ENCODE measurements around the gene NSUN7.
"Not testable (repeated sequence)": the region's sequence is repeated elsewhere in the genome, so short reads cannot be mapped to it uniquely, and the experiment has no call there.

NSUN7 gene

GRCh38 chr4:40812386-40812785 lies 62.6 kb downstream of the NSUN7 start:
- H3K36me3 ChIP-seq (ENCODE audit: insufficient read depth, insufficient read length, low read length) = peaks cover 23% of the 10 kb centered on the region
- TF ChIP-seq ZNF274 (IDR thresholded peaks at IDR 0.05; ENCODE audit: low read depth, low read length) (no peak), SUZ12 (IDR thresholded peaks at IDR 0.05; ENCODE audit: extremely low read depth, insufficient read depth, insufficient read length) (no peak)
- H3K27me3 ChIP-seq (ENCODE audit: insufficient read depth, insufficient read length) = no peaks in the 10 kb centered on the region
- no peak overlapping the region for H3K4me3 ChIP-seq (ENCODE audit: insufficient read length, low read depth)
- no peak overlapping the region for H3K9ac ChIP-seq (ENCODE audit: insufficient read length, low read depth)
- no peaks in the 10 kb centered on the region for H3K4me1 ChIP-seq (ENCODE audit: insufficient read depth, insufficient read length)
- no peak for DNase-seq (ENCODE audit: low read depth, low spot score)
- H3K9me3 ChIP-seq (ENCODE audit: insufficient read depth, low read length) = no peaks in the 10 kb centered on the region

GRCh38 chr4:40812856-40813255 lies 63.1 kb downstream of the NSUN7 start:
- TF ChIP-seq SUZ12 (IDR thresholded peaks at IDR 0.05; ENCODE audit: extremely low read depth, insufficient read depth, insufficient read length) = no peak
- no peak for TF ChIP-seq ZNF274 (IDR thresholded peaks at IDR 0.05; ENCODE audit: low read depth, low read length)
- TF ChIP-seq YY1 (IDR thresholded peaks at IDR 0.05; ENCODE audit: insufficient read depth, insufficient read length) = no peak
- Histone ChIP-seq H3K27me3 (ENCODE audit: insufficient read depth, insufficient read length) (no peaks in the 10 kb centered on the region), H3K4me1 (ENCODE audit: insufficient read depth, insufficient read length) (no peaks in the 10 kb centered on the region), H3K4me3 (ENCODE audit: insufficient read length, low read depth) (no peak overlapping the region), H3K9me3 (ENCODE audit: insufficient read depth, low read length) (no peaks in the 10 kb centered on the region), H3K9ac (ENCODE audit: insufficient read length, low read depth) (no peak overlapping the region), H3K36me3 (ENCODE audit: insufficient read depth, insufficient read length, low read length) (peaks cover 23% of the 10 kb centered on the region)
- no peak for DNase-seq (ENCODE audit: low read depth, low spot score)

GRCh38 chr4:40817157-40817556 lies 67.4 kb downstream of the NSUN7 start:
- peaks cover 37% of the 10 kb centered on the region for H3K36me3 ChIP-seq (ENCODE audit: insufficient read depth, insufficient read length, low read length)
- H3K27me3 ChIP-seq (ENCODE audit: insufficient read depth, insufficient read length); H3K9me3 ChIP-seq (ENCODE audit: insufficient read depth, low read length); H3K9ac ChIP-seq (ENCODE audit: insufficient read length, low read depth); DNase-seq (ENCODE audit: low read depth, low spot score); H3K4me1 ChIP-seq (ENCODE audit: insufficient read depth, insufficient read length); H3K4me3 ChIP-seq (ENCODE audit: insufficient read length, low read depth): not testable (repeated sequence)

DNA sequence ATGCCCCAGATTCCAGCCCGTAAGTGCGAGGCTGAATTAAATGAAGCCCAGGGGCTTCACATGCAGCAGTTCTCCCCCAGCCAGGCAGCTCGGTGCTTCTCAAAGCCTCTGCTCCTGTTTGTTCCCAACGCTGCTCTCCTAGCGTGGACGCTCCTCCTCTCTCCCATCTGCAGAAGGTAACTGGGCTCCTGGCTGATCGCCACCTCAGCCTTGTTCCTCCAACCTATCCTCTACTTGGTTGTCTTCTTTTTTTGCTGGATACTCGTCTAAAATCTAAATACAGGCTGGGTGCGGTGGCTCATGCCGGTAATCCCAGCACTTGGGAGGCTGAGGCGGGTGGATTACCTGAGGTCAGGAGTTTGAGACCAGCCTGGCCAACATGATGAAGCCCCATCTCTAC lies 70.3 kb downstream of the NSUN7 start:
- no peak for DNase-seq (ENCODE audit: low read depth, low spot score)
- Histone ChIP-seq H3K9ac (ENCODE audit: insufficient read length, low read depth) (no peak overlapping the region), H3K4me3 (ENCODE audit: insufficient read length, low read depth) (no peak overlapping the region), H3K27me3 (ENCODE audit: insufficient read depth, insufficient read length) (no peaks in the 10 kb centered on the region), H3K9me3 (ENCODE audit: insufficient read depth, low read length) (no peaks in the 10 kb centered on the region), H3K36me3 (ENCODE audit: insufficient read depth, insufficient read length, low read length) (peaks cover 38% of the 10 kb centered on the region), H3K4me1 (ENCODE audit: insufficient read depth, insufficient read length) (no peaks in the 10 kb centered on the region)
- TF ChIP-seq SUZ12 (IDR thresholded peaks at IDR 0.05; ENCODE audit: extremely low read depth, insufficient read depth, insufficient read length) = no peak
- no peak for TF ChIP-seq YY1 (IDR thresholded peaks at IDR 0.05; ENCODE audit: insufficient read depth, insufficient read length)
- no peak for TF ChIP-seq ZNF274 (IDR thresholded peaks at IDR 0.05; ENCODE audit: low read depth, low read length)

DNA sequence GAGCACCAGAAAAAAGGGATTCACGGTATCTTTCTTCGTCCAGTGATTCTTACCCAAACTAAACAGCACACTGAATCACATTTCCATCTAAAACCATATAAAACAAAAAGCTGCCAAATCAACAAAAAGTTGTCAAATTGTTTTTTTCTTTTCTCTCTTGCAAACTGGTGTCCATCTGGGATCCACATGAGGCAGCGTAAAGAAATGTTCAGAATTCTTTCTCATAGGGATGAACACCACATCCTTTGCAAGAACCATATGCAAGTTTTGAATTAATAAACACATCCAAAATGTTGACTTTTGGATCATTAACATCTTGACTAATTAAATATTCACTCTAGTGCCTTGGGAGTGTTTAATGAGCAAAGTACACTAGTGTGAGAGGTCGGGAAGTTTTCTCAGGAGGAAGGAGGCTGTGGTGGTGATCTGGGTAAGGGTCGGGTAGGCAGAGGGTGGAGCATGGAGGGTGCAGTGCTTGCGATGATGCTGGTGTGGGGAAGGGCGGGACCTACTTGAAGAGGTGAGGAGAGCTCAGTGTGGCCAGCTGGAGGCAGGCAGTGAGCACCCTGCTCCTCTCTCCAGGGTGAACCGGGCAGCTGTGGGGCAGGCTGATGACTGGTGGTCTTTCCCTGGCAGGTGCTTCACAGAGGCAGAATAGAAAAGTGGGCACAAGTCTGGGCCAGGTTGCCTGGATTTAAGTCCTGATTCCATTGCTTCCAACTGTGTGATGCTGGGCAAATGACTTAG lies 72.8 kb downstream of the NSUN7 start:
- TF ChIP-seq SUZ12 (IDR thresholded peaks at IDR 0.05; ENCODE audit: extremely low read depth, insufficient read depth, insufficient read length) (no peak), YY1 (IDR thresholded peaks at IDR 0.05; ENCODE audit: insufficient read depth, insufficient read length) (no peak), ZNF274 (IDR thresholded peaks at IDR 0.05; ENCODE audit: low read depth, low read length) (no peak)
- H3K4me1 ChIP-seq (ENCODE audit: insufficient read depth, insufficient read length) = no peaks in the 10 kb centered on the region
- H3K4me3 ChIP-seq (ENCODE audit: insufficient read length, low read depth) = no peak overlapping the region
- peaks cover 42% of the 10 kb centered on the region for H3K36me3 ChIP-seq (ENCODE audit: insufficient read depth, insufficient read length, low read length)
- no peak overlapping the region for H3K9ac ChIP-seq (ENCODE audit: insufficient read length, low read depth)
- H3K27me3 ChIP-seq (ENCODE audit: insufficient read depth, insufficient read length) = no peaks in the 10 kb centered on the region
- no peak for DNase-seq (ENCODE audit: low read depth, low spot score)
- no peaks in the 10 kb centered on the region for H3K9me3 ChIP-seq (ENCODE audit: insufficient read depth, low read length)

GRCh38 chr4:40825014-40825838 lies 75.5 kb downstream of the NSUN7 start:
- Histone ChIP-seq H3K27me3 (ENCODE audit: insufficient read depth, insufficient read length) (no peaks in the 10 kb centered on the region), H3K9me3 (ENCODE audit: insufficient read depth, low read length) (no peaks in the 10 kb centered on the region), H3K9ac (ENCODE audit: insufficient read length, low read depth) (no peak overlapping the region), H3K4me1 (ENCODE audit: insufficient read depth, insufficient read length) (no peaks in the 10 kb centered on the region), H3K4me3 (ENCODE audit: insufficient read length, low read depth) (no peak overlapping the region), H3K36me3 (ENCODE audit: insufficient read depth, insufficient read length, low read length) (peaks cover 44% of the 10 kb centered on the region)
- DNase-seq (ENCODE audit: low read depth, low spot score) = no peak
- no peak for TF ChIP-seq ZNF274 (IDR thresholded peaks at IDR 0.05; ENCODE audit: low read depth, low read length)
- no peak for TF ChIP-seq YY1 (IDR thresholded peaks at IDR 0.05; ENCODE audit: insufficient read depth, insufficient read length)
- no peak for TF ChIP-seq SUZ12 (IDR thresholded peaks at IDR 0.05; ENCODE audit: extremely low read depth, insufficient read depth, insufficient read length)

DNA sequence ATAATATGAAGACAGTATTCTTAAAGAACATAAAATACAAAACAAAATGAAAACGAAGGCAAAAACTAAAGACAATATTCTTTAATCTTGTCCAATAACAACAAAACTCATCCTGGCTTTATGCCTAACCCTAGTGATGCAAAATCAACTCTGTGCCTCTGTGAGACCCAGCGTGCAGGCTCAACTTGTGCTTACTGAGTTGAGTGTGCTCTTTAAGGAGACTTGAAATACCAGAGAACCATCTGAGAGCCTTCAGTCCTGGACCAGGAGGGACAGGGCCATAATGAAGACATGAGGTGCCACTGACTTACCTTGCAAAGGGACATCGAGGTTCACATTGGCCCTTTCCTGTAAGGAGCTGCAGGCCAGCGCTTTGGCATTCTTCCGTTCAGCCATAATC lies 77.1 kb downstream of the NSUN7 start:
- no peaks in the 10 kb centered on the region for H3K4me1 ChIP-seq (ENCODE audit: insufficient read depth, insufficient read length)
- H3K4me3 ChIP-seq (ENCODE audit: insufficient read length, low read depth) = no peak overlapping the region
- TF ChIP-seq YY1 (IDR thresholded peaks at IDR 0.05; ENCODE audit: insufficient read depth, insufficient read length) (no peak), ZNF274 (IDR thresholded peaks at IDR 0.05; ENCODE audit: low read depth, low read length) (no peak), SUZ12 (IDR thresholded peaks at IDR 0.05; ENCODE audit: extremely low read depth, insufficient read depth, insufficient read length) (no peak)
- no peak overlapping the region for H3K9ac ChIP-seq (ENCODE audit: insufficient read length, low read depth)
- no peak for DNase-seq (ENCODE audit: low read depth, low spot score)
- no peaks in the 10 kb centered on the region for H3K9me3 ChIP-seq (ENCODE audit: insufficient read depth, low read length)
- no peaks in the 10 kb centered on the region for H3K27me3 ChIP-seq (ENCODE audit: insufficient read depth, insufficient read length)
- peaks cover 36% of the 10 kb centered on the region for H3K36me3 ChIP-seq (ENCODE audit: insufficient read depth, insufficient read length, low read length)
